ENCODE results near the gene DHX57.

DNA sequence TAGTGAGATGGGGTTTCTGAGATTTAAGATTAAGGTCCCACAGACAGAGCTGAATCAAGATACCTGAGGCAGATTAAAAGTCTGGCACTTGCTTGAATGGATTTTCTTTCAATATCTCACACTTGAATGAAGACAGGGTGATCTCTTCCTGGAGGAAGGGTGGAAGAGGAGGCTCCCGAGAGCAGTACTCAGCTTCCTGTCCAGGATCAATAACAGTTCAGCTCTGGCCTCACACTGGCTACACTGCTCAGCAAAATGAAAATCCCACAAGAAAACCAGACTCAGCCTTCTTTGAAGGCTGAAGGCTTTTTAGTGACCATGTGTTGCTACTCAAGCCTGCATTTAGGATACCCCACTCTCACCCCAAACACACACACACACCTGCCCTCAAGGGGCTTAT lies 25.0 kb upstream of the DHX57 start:
- TF ChIP-seq CTCF (conservative IDR thresholded peaks at IDR 0.05; ENCODE audit: low read depth in 2 of 2) = no peak
- TF ChIP-seq EZH2 (IDR thresholded peaks at IDR 0.05; ENCODE audit: low read depth, unreplicated experiment) = no peak
- no peak for TF ChIP-seq EZH2phosphoT487 (IDR thresholded peaks at IDR 0.05; ENCODE audit: unreplicated experiment)
- TF ChIP-seq POLR2AphosphoS5 (IDR thresholded peaks at IDR 0.05; ENCODE audit: low read depth) = no peak

All from GM23338 (cell line).